Neutrophil (primary cell): ENCODE measurements around the gene XPO6.

Experiments
- H3K27ac ChIP-seq: fragments of 200-600 bp; sonication (generic); 2 replicates; pipeline ENCODE4 v1.5.1; 2016; ENCODE audit warnings: mild to moderate bottlenecking, moderate library complexity
- H3K27me3 ChIP-seq: fragments of 200-600 bp; sonication (generic); 2 replicates; pipeline ENCODE4 v1.6.0; 2016; ENCODE audit warnings: mild to moderate bottlenecking
- H3K36me3 ChIP-seq: fragments of 200-600 bp; sonication (generic); 2 replicates; pipeline ENCODE4 v1.5.1; 2017
- H3K4me1 ChIP-seq, 2 experiments: fragments of 200-600 bp in 1 of 2; sonication (generic) in 1 of 2; 1 replicate in 1 of 2; 2 replicates in 1 of 2; pipeline versions ENCODE4 v1.5.1 to v1.6.1; 2013 to 2016; ENCODE audit warnings: low read depth in 1 of 2, low read length in 1 of 2, mild to moderate bottlenecking in 1 of 2, moderate library complexity in 1 of 2; ENCODE audit not compliant: control insufficient read depth in 1 of 2, insufficient read depth in 1 of 2
- H3K4me3 ChIP-seq, 2 experiments: fragments of 200-600 bp in 1 of 2; sonication (generic) in 1 of 2; 1 replicate in 1 of 2; 2 replicates in 1 of 2; pipeline ENCODE4 v1.5.1; 2013 to 2016; ENCODE audit warnings: low read depth in 1 of 2, low read length in 1 of 2, mild to moderate bottlenecking in 1 of 2, moderate library complexity in 1 of 2
- H3K9me3 ChIP-seq: fragments of 200-600 bp; sonication (generic); 2 replicates; pipeline ENCODE4 v1.5.1; 2016
- TF ChIP-seq, protein P1 (sequence below): fragments of 200-600 bp; sonication (generic); IDR thresholded peaks from 2 replicates; pipeline ENCODE4 v1.5.1; 2016; ENCODE audit warnings: antibody characterized with exemption

Gene XPO6

DNA sequence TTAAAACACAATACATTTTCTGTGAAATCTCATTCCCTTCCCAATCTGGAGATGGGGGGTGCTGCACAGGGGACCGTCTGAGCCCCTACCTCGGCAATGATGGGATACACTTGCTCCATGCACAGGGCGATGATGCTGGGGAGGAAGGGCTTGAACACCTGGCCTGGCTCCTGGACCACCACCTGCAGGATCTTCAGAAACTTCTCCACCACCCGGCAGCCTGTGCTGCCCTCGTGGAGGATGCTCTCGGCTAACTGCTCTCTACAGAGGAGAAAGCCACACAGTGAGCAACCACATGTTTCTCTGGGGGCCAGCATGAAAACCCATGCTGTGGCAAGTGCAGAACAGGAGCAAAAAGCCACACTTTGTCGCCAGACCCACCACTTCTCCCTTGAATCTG lies 105.8 kb downstream of the XPO6 start:
- peaks cover 100% of the 10 kb centered on the region for H3K36me3 ChIP-seq
- peaks cover 25 to 26% of the 10 kb centered on the region in 2 experiments for H3K4me1 ChIP-seq
- H3K27ac ChIP-seq, result peak overlapping the region; percentile 22
- H3K4me3 ChIP-seq, result no peak overlapping the region
- peaks cover 2% of the 10 kb centered on the region for H3K9me3 ChIP-seq
- TF ChIP-seq, protein P1, sequence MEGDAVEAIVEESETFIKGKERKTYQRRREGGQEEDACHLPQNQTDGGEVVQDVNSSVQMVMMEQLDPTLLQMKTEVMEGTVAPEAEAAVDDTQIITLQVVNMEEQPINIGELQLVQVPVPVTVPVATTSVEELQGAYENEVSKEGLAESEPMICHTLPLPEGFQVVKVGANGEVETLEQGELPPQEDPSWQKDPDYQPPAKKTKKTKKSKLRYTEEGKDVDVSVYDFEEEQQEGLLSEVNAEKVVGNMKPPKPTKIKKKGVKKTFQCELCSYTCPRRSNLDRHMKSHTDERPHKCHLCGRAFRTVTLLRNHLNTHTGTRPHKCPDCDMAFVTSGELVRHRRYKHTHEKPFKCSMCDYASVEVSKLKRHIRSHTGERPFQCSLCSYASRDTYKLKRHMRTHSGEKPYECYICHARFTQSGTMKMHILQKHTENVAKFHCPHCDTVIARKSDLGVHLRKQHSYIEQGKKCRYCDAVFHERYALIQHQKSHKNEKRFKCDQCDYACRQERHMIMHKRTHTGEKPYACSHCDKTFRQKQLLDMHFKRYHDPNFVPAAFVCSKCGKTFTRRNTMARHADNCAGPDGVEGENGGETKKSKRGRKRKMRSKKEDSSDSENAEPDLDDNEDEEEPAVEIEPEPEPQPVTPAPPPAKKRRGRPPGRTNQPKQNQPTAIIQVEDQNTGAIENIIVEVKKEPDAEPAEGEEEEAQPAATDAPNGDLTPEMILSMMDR, result no peak
- H3K27me3 ChIP-seq, result no peaks in the 10 kb centered on the region

DNA sequence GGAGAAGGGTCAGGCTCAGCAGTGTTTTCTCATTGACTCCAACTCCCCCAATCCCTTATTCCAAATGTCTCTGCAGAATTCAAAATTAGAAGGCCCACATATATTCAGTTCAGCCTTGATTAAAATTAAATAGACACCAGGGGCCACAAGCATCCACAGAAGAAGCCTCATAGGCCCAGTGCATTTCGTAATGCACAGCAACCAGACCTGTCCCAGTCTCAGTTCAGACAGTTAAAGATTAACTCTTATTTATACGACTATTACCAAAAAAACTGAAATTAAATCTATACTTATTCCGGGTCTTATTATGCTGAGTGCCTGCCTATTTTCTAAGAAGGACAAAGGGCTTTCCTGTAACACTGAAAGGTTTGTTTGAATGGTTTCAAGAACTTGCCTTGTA lies 106.5 kb downstream of the XPO6 start:
- Histone ChIP-seq H3K9me3 (peaks cover 6% of the 10 kb centered on the region), H3K4me3 (no peak overlapping the region), H3K27ac (peak overlapping the region; percentile 22), H3K27me3 (no peaks in the 10 kb centered on the region), H3K4me1 (peaks cover 18 to 19% of the 10 kb centered on the region in 2 experiments), H3K36me3 (peaks cover 100% of the 10 kb centered on the region)
- TF ChIP-seq, protein P1, result no peak

DNA sequence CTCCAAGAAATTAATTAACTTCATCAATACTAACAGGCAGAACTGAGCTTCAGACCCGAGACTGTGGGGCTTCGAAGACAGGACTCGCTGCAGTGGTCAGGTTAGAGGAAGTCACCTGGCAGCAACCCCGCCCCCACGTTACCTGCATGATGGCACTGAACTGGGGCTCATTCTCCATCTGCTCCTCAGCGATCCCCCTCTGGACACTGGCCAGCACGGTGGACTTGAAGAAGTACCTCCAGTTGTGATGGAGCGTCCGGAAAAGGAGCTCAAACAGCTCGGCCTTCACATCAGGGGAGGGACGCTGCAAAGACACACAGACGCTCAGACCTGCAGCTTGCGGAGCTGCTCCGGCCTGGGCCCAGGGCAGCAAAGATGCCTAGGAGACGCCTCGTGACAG lies 107.4 kb downstream of the XPO6 start:
- TF ChIP-seq, protein P1, result no peak
- Histone ChIP-seq H3K27ac (no peak overlapping the region), H3K27me3 (no peaks in the 10 kb centered on the region), H3K4me3 (no peak overlapping the region), H3K36me3 (peaks cover 100% of the 10 kb centered on the region), H3K4me1 (peaks cover 9 to 11% of the 10 kb centered on the region in 2 experiments), H3K9me3 (peaks cover 6% of the 10 kb centered on the region)

DNA sequence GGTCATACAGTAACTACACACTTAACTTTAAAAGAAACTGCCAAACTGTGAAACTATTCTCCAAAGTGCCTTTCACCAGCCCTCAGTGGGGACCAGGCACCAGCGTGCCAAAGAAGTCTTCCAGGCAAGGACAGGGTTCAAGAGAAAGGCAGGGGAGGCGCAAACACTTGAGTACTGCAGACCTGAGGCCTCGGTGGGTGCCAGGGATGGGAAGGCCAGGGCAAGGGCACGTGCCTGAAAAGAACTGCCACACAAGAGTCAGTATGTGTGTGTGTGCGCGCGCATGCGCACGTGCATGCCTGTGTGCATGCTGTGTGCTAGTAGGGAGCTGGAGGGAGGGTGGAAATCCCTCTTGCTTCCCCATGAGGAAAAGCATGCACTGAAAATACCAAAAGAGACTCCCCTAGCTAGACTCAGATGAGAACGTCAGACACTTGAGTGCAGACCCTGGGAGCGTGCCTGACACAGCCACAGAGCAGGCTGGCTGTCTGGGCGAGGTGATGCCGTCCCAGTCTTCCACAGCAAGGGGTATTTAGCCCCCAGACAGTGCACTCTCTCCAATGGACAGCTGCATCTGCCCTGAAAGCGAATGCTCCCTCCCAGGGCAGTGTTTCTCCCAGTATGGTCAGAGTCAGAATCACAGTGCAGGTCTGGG lies 108.1 kb downstream of the XPO6 start:
- Histone ChIP-seq H3K36me3 (peaks cover 100% of the 10 kb centered on the region), H3K9me3 (peaks cover 6% of the 10 kb centered on the region), H3K4me1 (peaks cover 2 to 4% of the 10 kb centered on the region in 2 experiments), H3K27me3 (no peaks in the 10 kb centered on the region), H3K27ac (peak overlapping the region; percentile 1), H3K4me3 (no peak overlapping the region)
- TF ChIP-seq, protein P1, result no peak

DNA sequence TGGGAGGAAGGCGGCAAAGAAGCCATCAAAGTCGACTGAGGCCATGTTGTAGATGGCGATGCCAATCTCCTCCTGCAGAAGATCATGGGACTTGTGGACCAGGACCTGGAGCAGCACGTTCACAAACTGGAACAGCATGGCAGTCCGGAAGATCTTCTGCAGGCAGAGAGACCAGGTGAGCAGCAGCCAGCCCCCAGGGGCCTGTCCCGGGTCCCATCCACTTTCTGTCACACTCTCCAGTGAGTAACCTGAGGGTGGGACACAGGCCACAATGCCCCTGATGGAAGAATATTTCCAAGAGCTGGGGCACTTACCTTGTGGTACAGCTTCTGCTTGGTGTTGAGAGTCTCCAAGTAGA lies 110.3 kb downstream of the XPO6 start:
- H3K27ac ChIP-seq, result no peak overlapping the region
- H3K27me3 ChIP-seq, result no peaks in the 10 kb centered on the region
- H3K4me3 ChIP-seq, result no peak overlapping the region
- TF ChIP-seq, protein P1, result no peak
- H3K9me3 ChIP-seq, result peaks cover 6% of the 10 kb centered on the region
- H3K36me3 ChIP-seq, result peaks cover 100% of the 10 kb centered on the region
- H3K4me1 ChIP-seq, result no peaks in the 10 kb centered on the region
